Ishikawa (cell line): ENCODE results near the gene HS3ST4.

Experiments
- CREB1 ChIP-seq: IDR thresholded peaks from 2 replicates; pipeline ENCODE4 v1.6.1; 2012; ENCODE audit warnings: low read depth
- EP300 ChIP-seq: IDR thresholded peaks from 2 replicates; pipeline ENCODE4 v1.6.1; 2012; ENCODE audit warnings: borderline replicate concordance
- TF ChIP-seq, protein P1 (sequence below): IDR thresholded peaks from 2 replicates; pipeline ENCODE4 v1.6.1; 2012; ENCODE audit warnings: low read depth, mild to moderate bottlenecking
- TF ChIP-seq, protein P2 (sequence below): IDR thresholded peaks from 2 replicates; pipeline ENCODE4 v1.6.1; 2012
- TF ChIP-seq, protein P3 (sequence below): IDR thresholded peaks from 2 replicates; pipeline ENCODE4 v1.6.1; 2012

DNA sequence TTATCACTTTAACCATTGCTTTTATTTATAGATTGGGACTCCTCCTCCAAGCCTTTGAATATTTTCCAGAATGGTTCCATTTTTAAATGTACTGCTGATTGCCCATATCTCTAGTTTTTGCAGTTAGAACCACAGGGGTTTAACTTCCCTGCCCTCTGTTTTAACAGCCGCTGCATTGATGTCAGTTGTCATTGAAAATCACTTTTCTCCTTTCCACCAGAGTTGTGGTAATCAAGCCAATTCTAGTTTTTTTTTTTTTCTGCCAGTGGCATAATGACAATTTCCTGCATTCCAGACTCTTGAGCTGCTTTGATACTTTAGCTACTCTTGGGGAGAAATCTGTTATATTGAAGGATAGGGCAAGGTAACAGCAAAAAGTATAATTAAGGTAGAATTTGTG is 91.5 kb downstream of the HS3ST4 start:
- no peak for TF ChIP-seq EP300
- no peak for TF ChIP-seq CREB1
- TF ChIP-seq, protein P1, sequence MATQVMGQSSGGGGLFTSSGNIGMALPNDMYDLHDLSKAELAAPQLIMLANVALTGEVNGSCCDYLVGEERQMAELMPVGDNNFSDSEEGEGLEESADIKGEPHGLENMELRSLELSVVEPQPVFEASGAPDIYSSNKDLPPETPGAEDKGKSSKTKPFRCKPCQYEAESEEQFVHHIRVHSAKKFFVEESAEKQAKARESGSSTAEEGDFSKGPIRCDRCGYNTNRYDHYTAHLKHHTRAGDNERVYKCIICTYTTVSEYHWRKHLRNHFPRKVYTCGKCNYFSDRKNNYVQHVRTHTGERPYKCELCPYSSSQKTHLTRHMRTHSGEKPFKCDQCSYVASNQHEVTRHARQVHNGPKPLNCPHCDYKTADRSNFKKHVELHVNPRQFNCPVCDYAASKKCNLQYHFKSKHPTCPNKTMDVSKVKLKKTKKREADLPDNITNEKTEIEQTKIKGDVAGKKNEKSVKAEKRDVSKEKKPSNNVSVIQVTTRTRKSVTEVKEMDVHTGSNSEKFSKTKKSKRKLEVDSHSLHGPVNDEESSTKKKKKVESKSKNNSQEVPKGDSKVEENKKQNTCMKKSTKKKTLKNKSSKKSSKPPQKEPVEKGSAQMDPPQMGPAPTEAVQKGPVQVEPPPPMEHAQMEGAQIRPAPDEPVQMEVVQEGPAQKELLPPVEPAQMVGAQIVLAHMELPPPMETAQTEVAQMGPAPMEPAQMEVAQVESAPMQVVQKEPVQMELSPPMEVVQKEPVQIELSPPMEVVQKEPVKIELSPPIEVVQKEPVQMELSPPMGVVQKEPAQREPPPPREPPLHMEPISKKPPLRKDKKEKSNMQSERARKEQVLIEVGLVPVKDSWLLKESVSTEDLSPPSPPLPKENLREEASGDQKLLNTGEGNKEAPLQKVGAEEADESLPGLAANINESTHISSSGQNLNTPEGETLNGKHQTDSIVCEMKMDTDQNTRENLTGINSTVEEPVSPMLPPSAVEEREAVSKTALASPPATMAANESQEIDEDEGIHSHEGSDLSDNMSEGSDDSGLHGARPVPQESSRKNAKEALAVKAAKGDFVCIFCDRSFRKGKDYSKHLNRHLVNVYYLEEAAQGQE, result no peak
- TF ChIP-seq, protein P2, sequence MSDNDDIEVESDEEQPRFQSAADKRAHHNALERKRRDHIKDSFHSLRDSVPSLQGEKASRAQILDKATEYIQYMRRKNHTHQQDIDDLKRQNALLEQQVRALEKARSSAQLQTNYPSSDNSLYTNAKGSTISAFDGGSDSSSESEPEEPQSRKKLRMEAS, result no peak
- TF ChIP-seq, protein P3, sequence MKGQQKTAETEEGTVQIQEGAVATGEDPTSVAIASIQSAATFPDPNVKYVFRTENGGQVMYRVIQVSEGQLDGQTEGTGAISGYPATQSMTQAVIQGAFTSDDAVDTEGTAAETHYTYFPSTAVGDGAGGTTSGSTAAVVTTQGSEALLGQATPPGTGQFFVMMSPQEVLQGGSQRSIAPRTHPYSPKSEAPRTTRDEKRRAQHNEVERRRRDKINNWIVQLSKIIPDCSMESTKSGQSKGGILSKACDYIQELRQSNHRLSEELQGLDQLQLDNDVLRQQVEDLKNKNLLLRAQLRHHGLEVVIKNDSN, result no peak
